Activated CD4-positive, alpha-beta T cell treated with anti-CD3 and anti-CD28 coated beads for 4 hours (primary cell): ENCODE measurements around the gene IL17RD.
A peak's percentile ranks its signal among the peaks of the same experiment; 100 is the strongest.
"Not testable (repeated sequence)": the region's sequence is repeated elsewhere in the genome, so short reads cannot be mapped to it uniquely, and the experiment has no call there.

Experiments used
- DNase-seq, 2 donors: peaks; one replicate each; pipeline ENCODE4 v3.0.0-alpha.2; 2020

IL17RD gene

DNA sequence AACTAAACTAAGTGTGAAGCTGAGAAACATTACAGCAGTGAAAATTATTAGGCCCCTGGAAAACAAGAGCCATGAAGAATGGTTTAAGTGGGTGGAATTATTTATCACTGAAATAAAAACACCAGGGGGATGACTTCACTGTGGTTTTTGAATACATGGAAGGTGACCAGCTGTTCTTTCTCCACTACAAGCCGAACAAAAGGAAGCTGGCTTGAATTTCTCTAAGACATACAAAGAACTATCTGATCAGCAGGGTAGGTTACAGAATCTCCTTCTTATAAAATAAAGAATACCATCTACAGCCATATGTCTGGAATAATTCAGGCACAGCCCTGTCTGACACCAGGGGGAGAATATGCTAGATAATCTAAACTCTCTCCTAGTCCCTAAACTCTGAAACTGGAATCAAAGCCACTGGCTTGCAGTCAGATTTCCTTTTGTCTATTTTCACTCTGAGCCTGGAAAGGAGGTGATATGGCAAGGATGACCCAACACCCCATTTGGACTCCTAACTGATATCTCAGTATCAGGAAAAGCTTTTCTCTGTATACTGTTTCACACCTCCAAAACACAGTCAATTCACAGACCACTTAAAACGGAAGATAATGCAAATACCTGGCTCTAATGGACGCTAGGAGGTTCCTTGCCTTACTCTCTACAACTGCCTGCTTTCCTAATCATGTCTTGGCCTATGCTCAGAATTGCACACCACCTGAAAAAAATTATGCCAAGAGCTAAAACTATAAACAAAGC is 73.5 kb downstream of the IL17RD start:
- no peak for DNase-seq

DNA sequence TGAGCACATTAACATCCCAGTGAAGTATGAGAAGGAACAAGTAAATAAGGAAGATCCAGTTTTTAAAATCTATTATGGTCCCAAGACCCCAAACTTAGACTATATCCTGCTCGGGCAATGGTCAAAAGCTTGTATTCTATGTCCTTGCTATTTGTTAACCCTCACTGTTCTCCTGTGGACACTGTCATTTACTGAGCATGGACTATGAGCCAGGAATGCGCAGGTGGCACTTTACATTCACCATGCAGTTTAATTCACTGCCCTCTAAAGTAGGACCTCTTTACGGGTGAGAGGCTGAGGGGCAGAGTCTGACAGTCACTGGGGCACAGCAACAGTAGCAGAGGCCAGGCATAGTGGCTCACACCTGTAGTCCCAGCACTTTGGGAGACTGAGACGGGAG is 76.1 kb downstream of the IL17RD start:
- no peak for DNase-seq

- DNase-seq = no peak
Observed at GRCh38 chr3:57088503-57088902, 76.7 kb downstream of the IL17RD start.

DNA sequence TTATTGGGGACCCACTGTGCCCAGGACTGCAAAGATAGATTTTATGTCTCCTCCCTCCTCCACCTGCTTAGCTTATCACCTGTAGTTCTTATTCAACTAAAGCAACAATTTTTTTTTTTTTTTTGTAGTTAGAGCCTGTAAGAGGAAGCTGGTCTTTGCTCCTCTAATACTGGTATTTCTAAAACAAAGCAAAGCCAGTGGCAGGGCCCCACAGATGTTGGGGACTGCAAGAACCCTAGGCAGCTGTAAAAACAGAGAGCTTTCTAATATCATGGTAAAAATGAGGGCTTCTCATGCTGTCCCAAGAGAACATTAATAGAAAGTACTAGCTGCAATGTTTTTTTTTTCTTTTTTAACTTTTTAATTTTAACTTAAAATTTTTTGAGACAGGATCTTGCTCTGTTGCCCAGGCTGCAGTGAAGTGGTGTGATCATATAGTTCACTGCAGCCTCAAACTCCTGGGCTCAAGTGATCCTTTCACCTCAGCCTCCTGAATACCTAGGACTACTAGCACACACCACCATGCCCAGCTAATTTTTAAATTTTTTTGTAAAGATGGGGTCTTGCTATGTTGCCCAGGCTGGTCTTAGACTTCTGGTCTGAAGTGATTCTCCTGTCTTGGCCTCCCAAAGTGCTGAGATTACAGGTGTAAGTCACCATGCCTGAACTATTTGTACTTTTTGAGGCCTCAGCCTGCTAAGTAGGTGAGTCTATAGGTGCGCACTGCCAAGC is 77.6 kb downstream of the IL17RD start:
- no peak for DNase-seq

- no peak for DNase-seq
Observed at GRCh38 chr3:57086201-57086600, 79.0 kb downstream of the IL17RD start.

GRCh38 chr3:57085211-57085610 is 79.9 kb downstream of the IL17RD start:
- DNase-seq = no peak

DNA sequence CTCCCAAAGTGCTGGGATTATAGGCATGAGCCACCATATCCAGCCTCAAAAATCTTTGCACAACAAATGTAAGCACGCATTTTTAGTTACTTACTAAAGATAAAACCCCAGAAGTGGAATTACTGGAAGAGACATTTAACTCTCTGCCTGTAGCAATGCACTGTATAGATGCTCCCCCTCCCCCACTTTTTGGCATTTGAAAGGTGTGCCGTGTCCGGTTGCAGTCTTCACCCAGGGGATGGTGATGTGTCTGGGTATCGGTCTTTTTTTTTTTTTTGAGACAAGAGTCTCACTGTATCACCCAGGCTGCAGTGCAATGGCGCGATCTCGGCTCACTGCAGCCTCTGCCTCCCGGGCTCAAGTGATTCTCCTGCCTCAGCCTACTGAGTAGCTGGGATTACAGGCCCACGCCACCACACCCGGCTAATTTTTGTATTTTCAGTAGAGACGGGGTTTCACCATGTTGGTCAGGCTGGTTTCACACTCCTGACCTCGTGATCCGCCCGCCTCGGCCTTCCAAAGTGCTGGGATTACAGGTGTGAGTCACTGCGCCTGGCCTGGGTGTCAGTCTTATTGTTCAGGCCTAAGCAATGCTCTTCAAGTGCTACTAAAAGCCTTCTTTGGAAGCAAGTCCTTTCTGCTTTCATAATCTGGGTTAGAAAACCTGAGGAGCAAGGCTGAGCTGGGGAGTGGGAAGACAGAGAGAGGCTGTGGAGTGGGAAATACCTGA is 81.7 kb downstream of the IL17RD start:
- DNase-seq = not testable (repeated sequence)

DNA sequence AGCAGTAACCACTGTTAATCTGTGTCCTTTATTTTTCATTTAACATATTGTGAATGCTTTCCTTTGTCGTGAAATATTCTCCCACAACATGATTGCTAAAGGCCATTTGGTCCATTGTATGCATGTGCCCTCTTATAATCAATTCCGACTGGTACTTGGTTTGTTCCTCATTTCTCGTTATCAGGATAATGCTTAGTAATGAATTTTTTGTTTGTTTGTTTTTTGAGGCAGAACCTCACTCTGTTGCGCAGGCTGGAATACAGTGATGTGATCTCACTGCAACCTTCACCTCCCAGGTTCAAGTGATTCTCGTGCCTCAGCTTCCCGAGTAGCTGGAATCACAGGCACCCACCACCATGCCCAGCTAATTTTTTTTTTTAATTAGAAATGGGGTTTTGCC is 82.7 kb downstream of the IL17RD start:
- no peak for DNase-seq

DNA sequence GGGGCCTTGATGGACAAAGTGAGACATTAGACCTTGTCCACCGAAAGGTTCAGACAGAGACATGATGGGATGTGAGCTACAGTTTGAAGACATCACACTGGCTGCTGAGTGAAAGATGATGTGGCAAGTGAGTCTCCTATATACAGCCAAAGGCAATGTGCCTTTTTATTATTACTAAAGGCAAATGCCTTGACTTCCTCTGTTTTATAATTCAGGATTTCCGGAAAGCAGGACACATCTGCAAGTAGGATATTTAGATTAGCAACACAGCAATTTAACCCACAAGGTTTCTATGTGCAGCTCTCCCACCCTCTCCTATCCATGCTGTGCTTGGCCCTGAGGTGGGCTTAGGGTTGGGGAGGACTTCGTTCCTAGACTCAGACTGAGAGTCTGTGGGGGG is 84.0 kb downstream of the IL17RD start:
- DNase-seq = no peak

DNA sequence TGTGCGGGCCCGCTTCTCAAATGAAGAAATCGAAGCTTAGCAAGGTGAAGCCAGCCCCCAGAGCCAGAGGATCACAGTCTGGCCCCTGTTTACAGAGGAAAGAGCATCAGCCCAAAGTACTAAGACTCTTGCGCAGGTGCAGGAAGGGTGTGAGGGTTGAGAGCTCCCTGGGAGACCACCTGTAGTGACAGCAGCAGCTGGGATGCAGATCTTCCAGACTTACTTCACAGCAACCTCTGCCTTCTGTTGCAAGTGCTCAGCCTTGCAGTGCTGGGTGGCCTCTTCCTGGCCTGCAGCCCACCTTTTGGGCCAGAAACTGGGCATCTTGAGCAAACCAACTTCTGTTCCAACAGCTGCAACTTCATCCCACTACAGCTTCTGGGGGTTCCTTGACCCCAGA is 85.0 kb downstream of the IL17RD start:
- no peak for DNase-seq

GRCh38 chr3:57079474-57079831 is 85.7 kb downstream of the IL17RD start:
- no peak for DNase-seq

- DNase-seq = no peak
Observed at GRCh38 chr3:57078635-57079473, 86.3 kb downstream of the IL17RD start.

- DNase-seq = peak in 1 of 2 donors; percentile 13
Observed at GRCh38 chr3:57078344-57078634, 86.9 kb downstream of the IL17RD start.

GRCh38 chr3:57077630-57078343 is 87.4 kb downstream of the IL17RD start:
- DNase-seq = no peak

DNA sequence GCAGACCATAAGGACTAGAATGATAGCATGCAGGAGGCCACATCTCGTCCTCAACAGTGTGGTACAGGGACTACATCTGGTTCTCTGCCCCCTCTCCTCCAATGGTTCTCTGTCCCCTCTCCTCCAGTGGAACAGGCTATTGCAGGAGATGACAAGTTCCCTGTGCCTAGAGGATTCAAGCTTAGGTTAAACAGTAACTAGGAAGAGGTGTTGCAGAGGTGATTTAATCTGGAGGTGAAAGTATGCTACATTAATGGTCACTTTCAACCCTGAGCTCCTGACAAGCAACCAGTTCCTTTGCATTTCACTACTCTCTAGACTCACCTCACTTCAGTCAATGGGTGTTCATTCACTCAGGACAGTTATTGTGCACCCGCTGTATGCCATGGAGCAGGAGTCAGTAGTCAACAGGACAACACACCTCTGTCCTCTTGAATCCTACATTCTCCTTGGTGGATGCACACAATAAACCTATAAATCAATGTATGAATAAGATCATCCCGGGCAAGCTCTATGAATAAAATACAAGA is 88.7 kb downstream of the IL17RD start:
- DNase-seq = no peak

DNA sequence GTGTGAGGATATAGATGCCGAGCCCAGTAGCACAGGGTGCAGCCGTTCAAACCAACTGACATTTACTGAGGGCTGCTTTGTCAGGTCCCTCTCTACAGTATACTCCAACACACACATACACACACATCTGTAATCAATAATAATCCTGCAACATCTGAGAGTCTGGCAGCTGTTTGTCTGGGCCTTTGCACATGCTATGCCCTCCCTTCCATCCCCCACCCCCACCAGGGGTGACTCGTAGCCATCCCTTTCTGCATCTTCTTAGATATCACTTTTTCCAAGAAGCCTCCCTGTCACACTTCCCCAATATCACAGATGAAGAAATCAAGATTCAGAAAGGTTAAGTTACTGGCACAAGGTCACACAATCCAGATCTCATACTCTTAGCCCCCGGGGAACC is 91.0 kb downstream of the IL17RD start:
- DNase-seq = no peak

GRCh38 chr3:57073628-57074027 is 91.5 kb downstream of the IL17RD start:
- DNase-seq = no peak

GRCh38 chr3:57069503-57069902 is 95.7 kb downstream of the IL17RD start:
- no peak for DNase-seq

DNA sequence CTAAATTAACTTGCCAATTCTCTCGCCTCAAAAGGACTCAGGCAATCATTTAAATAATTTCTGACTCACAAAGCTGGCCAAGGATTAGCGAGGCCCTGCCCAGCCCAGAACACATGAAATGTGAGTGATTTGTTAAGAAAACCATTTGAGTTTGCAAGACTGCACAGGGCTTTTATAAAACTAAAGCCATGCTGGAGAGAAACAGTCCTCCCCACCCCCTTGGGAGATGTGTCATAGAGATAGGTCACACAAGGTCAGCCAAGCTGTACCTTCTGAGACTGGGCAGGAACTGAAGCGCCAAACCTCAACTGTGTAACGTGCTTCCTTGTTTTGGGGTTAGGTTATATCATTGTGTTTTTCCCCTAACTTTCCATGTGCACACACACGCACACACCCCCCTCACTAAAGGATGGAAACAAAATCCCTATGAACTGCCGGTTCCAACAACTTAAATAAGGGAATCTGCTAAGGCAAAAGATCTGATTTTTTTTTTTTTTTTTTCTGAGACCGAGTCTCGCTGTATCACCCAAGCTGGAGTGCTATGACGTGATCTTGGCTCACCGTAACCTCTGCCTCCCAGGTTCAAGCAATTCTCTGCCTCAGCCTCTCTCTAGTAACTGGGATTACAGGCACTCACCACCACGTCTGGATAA is 96.6 kb downstream of the IL17RD start:
- no peak for DNase-seq

- no peak for DNase-seq
Observed at GRCh38 chr3:57066471-57066870, 98.7 kb downstream of the IL17RD start.

DNA sequence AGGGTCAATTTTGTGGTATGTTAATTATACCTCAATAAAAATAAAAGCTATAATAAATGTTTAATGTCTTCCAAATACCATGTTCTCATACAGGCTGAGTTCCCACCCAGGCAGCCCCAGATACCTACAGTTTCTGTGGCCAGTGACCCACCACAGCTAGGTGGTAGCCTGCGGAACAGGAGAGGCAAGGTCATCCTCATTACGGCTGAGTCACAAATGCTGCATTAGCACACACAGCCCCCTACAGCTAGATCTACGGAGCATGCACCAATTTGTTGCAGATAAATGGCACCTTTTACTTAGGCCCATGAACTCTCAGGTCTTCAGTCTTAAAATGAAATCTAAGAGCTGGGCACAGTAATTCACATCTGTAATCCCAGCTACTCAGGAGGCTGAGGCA is 99.6 kb downstream of the IL17RD start:
- no peak for DNase-seq

DNA sequence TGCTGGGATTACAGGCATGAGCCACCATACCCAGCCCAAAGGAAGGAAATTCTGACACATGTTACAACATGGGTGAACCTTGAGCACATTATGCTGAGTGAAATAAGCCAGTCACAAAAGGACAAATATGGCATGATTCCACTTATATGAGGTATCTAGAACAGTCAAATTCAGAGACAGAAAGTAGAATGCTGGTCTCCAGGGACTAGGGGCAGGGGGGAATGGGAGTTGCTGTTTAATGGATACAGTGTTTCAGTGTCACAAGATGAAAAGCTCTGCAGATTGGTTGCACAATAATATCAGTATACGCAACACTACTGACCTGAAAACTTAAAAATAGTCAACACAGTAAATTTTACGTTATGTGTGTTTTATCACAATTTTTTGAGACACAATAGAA is 100.6 kb downstream of the IL17RD start:
- DNase-seq = no peak
